SHP77 (cell line): ENCODE data around the gene JPH4.
"Not testable (repeated sequence)": the region's sequence is repeated elsewhere in the genome, so short reads cannot be mapped to it uniquely, and the experiment has no call there.

Experiments
- DNase-seq, 2 experiments: peaks; one replicate each; lab custom pipeline; 2025; lab: John Stamatoyannopoulos, UW

The JPH4 gene

DNA sequence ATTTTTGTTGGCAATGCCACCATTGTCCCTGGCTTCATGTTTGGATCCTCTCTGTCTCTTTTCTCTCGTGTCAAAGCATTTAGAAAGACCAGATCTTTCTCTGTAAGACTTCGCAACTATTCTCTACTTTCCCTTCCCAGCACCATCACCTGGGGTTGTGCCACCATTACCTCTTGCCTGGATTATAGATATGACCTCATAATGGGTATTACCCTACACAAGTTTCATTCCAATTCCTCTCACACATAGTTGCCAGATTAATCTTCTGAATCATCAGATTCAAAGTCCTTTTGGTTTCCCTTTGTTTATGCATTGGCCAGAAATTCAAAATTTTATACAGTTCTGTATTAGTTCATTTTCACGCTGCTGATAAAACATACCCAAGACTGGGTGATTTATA lies 30.4 kb upstream of the JPH4 start:
- DNase-seq: no peak

DNA sequence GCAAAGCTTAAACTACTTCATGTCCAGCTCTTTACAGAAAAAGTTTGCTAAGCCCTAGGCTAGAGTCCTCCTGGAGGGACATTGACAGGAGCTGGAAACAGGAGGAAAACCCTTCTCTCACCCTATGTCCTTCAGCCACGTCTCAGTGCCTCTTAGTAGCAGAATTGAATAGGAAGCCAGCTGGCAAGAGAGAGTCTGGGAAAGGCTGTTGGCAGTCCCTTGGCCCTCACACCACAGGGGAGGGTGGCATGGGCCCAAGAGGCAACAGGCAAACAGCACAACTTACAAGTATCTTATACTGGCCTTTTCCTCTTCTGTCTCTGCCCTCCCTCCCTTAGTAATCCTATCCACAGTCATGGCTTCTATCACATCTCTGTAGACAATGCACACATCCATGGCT lies 29.9 kb upstream of the JPH4 start:
- DNase-seq: no peak

DNA sequence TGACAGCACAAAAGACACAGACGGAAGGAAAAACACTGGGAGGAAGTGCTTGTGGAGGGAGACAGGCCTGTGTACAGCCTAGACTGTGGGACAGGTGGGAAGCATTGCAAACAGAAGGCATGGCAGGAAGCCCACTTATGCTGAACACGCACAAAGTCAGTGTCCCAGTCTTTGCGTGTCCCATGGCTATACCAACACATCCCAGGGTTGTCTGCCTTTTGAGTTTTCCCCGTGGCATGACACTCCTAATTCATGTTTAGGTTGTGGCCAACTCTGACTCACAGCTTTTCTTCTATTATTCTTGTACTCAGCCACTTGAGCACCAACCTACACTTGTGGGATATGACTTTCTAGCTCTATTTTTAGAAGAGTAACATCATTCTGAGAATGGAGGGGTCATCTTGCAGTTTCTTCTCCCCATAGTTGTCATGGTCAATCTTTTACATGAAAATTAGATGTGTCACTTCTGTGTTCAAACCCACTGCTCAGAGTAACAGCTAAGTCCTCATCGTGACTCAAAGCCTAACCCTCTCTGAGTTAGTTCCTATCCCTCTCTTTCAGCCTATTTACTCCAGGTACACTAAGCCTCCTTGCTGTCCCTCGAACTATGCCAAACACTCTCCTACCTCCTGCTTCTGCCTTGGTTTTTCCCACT lies 27.5 kb upstream of the JPH4 start:
- DNase-seq: no peak

DNA sequence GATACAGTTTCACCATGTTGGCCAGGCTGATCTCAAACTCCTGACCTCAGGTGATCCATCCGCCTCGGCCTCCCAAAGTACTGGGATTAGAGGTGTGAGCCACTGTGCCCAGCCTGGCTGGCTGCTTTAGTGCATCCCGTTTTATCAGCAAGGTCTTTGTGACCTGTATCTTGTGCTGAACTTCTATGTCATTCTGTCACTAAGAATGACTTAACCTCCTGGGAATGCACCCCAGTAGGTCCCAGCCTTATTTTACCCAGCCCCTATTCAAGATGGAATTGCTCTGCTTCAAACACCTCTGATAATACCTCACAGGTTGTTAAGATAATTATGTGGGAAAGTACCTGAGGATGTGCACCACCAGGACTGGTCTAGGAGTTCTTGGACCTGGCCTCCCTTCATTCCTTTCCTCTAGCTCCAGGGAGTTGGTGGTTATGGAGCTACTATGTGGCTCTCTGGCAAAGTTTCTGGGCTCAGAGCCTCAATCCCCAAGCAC lies 26.1 kb upstream of the JPH4 start:
- no peak for DNase-seq

DNA sequence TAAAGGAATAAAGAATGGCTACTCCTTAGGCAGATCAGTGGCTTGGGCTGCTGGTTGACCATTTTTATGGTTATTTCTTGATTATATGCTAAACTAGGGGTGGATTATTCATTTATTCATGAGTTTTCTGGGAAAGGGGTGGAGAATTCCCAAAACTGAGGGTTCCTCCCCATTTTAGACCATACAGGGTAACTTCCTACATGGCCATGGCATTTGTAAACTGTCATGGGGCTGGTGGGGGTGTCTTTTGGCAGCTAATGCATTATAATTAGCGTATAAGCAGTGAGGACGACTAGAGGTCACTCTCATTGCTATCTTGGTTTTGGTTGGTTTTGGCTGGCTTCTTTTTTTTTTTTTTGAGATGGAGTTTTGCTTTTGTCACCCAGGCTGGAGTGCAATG lies 25.6 kb upstream of the JPH4 start:
- no peak for DNase-seq

DNA sequence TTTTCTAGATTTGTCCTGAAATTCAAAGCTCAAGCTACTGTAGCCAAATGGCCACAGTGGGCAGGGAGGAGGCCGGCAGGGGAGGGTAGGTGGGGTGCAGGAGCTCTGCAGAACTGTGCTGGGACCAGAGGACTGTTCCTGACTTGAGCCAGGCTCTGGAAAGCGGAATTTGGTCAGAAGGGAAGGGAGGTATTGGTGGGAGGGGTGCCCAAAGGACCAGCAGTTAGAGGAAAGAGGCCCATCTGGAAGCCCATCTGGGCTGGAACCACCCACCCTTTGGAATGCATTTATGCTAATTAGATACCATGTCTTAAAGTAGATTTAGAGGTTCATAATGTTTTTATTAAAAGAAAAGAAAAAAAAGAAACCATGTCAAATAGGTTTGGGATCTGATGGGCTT lies 24.5 kb upstream of the JPH4 start:
- no peak for DNase-seq

DNA sequence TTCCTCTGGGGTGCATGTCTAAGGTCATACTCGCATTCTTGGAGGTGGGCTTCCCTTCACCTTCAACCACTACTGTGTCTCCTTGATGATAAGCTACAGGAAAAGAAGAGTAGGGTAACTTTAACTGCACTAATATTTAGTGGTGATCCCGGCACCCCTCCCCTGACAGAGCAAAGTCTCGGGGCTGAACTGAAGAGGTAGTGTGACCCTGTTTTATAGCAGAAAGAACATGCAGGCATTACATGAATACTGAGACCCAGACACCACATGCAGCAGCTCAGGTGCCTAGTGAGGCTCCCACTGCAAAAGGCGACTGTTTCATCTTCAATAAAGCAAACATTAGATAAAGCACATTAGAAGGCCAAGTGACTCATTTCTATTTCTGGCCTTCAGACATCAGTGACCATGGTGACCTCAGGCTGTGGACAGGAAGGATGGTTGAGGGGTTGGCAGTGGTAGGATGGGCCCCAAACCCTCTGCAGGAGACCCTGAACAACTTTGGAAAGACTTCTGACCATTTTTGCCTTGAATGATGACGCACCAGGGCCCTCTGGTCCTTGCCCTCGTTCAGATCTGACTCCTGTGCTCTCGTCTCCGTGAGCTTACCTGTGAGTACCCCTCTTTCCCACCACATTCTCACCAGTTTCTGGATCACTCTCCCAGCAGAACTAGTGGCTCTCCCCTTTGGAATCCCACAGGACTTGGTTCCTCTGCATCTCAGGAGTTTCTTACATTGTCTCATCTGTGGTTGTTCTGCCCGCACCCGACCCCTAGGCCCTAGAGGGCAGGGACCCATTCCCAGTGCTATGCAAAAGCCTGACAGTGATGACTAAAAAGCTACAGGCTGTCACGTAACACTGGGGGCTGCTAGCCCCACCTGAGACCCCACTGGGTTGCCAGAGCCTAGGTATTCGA lies 23.8 kb upstream of the JPH4 start:
- DNase-seq: no peak

DNA sequence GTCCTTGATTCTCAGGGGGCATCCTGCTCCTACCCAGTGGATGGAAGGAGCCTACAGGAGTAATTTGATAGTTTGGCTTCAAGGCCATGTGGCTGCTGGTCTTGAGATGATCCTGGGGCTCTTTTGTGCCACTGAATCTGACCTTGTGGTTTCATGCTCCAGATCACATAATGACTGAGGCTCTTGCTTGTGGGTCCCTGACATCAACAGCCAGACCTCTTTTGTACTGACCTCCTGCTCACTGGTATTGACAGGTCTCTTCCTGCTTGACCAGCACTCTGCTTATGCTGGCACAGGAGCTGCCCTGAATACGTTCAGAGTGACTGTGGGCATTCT lies 23.2 kb upstream of the JPH4 start:
- DNase-seq: no peak

DNA sequence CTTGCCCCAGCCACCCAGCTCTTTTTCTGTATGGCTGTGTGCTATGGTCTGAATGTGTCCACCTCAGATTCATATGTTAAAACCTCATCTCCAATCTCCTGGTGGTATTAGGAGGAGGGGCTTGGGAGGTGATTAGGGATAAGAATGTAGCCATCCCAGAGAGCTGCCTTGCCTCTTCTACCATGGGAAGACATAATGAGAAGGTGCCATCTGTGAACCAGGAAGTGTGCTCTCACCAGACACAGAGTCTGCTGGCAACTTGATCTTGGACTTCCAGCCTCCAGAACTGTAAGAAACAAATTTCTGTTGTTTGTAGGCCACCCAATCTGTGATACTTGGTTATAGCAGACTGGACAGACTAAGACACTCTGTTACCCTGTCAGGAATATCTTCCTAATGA lies 22.8 kb upstream of the JPH4 start:
- DNase-seq: no peak

DNA sequence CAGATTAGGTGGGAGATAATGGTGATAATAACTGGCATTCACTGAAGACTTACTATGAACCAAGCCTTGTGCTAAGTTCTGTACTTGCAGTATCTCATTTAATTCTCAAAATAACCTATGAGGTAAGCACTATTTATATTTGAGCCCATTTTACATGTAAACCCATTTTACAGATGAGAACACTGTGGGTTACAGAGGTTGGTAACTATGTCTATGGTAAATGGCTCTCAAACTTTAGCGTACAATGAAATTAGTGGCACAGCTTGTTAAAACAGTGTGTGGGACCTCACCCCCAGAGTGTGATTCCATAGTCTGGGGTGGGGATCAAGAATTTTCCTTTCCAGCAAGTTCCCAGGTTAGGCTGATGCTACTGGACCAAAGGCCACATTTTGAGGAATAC lies 22.2 kb upstream of the JPH4 start:
- no peak for DNase-seq

DNA sequence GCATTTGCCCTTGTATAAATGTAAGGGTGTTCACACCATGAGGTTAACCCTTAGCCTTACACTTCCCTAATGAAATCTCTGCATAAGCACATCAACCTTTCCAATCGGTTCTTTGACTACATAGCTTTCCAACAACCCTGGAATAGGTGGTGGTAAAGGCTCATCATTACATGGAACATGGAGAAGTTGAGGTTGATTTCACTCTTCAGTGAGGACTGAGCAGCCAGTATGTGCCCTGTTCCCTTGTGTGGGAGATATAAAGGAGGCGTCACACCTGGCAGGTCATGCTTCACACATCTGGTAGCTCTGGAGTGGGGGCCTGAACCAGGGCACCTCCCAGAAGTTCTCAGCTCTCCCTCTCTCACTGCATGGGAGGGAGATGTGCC lies 21.7 kb upstream of the JPH4 start:
- no peak for DNase-seq

DNA sequence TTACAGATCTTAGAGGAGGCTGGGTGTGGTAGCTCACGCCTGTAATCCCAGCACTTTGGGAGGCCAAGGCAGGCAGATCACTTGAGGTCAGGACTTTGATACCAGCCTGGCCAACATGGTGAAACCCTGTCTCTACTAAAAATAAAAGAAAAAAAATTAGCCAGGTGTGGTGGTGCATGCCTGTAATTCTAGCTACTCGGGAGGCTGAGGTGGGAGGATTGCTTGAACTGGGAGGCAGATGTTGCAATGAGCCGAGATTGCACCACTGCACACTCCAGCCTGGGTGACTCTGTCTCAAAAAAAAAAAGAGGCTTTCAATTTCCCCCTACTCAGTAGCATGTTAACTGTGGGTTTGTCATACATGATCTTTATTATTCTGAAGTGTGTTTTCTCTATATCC lies 15.6 kb upstream of the JPH4 start:
- not testable (repeated sequence) for DNase-seq

DNA sequence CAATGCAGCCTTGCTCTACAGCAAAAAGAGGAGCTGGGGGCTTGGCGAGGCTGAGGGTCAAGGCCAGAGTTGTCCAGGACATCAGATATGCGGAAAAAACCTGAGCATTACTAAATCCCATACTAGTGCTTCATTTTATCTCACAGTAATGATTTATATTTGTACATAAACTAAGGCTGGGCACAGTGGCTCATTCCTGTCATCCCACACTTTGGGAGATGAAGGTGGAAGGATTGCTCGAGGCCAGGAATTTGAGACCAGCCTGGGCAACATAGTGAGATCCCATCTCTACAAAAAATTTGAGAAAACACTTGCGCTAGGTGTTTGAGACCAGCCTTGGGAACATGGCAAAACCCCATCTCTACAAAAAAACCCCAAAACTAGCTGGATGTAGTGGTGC lies 11.6 kb upstream of the JPH4 start:
- no peak for DNase-seq

DNA sequence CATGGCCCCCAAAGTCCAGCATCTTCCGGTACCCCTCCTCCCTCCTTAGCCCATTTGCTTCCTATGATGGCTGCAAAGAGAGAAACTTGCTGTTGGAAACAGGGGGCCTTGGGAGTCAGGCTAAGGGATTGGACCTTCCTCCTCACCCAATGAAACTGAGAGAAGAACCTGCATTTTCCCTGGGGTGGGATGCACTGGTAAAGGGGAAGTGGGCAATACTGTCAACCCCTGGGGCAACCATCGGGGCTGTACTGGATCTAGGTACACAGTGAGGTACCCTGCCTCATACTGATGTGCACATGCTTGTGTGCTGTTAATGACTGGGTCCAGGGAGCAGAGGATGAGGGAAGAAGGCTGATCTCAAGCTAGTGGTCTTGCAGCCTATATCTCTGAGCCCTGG lies 11.0 kb upstream of the JPH4 start:
- no peak for DNase-seq

DNA sequence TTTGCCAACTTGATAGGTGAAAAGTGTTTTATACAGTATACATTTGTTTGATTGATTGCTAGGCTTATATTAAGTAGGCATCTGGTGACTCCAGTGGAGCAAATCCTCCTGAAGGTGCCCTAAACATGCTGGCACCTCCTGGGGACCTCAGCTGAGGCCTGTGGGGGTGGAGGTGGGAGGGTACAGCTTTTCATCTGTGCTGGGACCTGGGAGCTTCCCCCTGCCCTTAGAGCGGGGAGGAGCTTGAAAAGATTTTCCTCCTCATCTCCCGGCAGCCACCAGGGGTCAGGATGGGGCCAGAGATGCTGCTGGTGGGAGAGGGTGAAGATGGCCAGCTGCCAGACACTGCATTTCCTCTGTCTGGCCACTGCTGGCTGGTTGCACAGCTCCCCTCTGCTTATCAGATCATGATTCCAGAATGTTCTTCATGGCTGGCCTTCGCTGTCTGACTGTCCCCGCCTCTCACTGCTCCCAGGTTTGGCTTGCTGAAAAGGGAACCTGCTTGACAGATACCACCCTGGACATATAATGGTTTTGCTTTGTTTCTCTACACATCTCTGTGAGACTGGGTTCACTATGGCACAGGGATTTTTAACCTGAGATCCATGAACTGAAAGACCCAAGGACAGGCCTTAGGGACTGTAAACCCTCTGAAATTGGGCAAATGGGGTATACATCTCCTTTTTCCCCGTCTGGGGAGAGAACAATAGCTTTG lies 10.5 kb upstream of the JPH4 start:
- peak; percentile 85 to 91 for DNase-seq

DNA sequence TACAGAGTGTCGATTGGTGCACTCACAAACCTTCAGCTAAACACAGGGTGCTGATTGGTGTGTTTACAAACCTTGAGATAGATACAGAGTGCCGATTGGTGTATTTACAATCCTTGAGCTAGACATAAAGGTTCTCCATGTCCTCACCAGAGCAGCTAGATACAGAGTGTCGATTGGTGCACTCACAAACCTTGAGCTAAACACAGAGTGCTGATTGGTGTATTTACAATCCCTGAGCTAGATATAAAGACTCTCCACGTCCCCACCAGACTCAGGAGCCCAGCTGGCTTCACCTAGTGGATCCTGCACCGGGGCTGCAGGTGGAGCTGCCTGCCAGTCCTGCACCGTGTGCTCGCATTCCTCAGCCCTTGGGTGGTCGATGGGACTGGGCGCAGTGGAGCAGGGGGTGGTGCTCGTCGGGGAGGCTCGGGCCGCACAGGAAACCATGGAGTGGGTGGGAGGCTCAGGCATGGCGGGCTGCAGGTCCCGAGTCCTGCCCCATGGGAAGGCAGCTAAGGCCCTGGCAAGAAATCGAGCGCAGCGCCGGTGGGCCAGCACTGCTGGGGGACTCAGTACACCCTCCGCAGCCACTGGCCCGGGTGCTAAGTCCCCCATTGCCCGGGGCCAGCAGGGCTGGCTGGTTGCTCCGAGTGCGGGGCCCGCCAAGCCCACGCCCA lies 6.1 kb upstream of the JPH4 start:
- DNase-seq: not testable (repeated sequence)

DNA sequence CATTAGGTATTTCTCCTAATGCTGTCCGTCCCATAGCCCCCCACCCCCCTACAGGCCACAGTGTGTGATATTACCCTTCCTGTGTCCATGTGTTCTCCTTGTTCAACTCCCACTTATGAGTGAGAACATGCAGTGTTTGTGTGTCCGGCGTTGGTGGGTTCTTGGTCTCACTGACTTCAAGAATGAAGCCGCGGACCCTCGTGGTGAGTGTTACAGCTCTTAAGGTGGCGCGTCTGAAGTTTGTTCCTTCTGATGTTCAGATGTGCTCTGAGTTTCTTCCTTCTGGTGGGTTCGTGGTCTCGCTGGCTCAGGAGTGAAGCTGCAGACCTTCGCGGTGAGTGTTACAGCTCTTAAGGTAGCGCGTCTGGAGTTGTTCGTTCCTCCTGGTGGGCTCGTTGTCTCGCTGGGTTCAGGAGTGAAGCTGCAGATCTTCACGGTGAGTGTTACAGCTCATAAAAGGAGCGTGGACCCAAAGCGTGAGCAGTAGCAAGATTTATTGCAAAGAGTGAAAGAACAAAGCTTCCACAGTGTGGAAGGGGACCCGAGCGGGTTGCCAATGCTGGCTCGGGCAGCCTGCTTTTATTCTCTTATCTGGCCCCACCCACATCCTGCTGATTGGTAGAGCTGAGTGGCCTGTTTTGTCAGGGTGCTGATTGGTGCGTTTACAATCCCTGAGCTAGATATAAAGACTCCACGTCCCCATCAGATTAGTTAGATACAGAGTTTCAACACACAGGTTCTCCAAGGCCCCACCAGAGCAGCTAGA lies 5.4 kb upstream of the JPH4 start:
- DNase-seq: not testable (repeated sequence)

DNA sequence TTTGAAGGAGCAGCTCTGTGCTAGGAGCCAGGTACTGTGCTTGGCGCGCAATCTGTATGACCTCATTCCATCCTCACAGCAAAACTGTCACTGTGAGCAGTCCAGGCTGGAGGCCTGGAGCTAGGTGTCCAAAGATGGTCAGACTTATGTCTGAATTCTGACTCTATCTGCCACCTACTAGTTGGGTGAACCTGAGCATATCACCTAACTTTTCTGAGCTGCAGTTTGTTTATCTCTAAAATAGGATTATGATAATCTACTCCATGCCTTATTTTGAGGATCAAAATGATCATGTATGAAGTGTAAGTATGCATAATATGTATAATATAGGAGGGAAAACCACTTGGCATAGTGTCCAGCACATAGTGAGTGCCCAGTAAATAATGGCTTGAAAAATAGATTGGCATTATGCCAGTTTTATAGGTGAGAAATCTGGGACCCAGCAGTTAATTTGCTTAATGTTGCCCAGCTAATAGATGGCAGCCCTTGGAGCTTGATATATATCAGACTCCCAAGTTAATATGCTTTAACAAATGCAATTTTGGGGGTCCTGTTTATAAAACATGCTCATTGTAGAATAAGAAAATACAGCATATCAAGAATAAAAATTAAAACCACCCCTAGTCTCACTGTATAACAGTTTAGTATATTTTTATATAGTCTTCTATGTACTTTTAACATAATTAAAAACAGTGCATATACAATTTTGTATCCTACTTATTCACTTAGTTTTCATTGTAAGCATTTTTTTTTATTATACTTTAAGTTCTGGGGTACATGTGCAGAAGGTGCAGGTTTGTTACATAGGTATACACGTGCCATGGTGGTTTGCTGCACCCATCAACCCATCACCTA lies 4.5 kb upstream of the JPH4 start:
- no peak for DNase-seq

DNA sequence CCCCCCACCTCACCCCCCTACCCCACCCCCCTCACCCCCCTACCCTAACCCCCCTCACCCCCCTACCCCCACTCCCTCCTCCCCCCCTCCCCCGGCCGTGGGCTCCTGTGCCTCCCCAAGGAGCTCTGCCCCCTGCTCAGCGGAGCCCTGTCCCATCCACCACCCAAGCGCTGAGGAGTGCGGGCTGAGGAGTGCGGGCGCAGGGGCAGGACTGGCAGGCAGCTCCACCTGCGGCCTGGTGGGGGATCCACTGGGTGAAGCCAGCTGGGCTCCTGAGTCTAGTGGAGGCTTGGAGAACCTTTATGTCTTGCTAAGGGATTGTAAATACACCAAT lies 2.3 kb upstream of the JPH4 start:
- peak in 1 of 2 experiments; percentile 17 for DNase-seq

DNA sequence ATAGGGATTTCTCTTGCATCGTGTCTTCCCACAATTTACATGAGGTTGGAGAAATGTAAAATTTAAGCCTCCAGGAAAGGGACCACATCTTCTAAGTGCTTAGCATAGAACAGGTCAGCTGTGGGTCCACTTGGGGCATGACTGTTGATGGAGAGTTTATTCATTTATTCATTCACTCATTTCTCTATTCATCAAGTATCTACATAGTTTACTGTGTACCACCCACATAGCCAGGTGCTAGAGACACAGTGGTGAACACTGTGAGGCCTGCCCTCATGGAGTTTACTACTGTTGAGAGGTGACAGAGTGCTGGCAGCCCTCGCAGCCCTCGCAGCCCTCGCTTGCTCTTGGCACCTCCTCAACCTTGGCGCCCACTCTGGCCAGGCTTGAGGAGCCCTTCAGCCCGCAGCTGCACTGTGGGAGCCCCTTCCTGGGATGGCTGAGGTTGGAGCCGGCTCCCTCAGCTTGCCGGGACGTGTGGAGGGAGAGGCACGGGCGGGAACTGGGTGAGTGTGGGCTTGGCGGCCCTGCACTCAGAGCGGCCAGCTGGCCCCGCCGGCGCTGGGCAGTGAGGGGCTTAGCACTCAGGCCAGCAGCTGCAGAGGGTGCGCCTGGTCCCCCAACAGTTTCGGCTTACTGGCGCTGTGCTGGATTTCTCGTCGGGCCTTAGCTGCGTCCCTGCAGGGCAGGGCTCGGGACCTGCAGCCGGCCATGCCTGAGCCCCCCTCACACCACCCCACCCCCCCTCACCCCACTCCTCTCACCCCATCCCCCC lies 1.7 kb upstream of the JPH4 start:
- no peak for DNase-seq
